Activated CD4-positive, alpha-beta T cell treated with anti-CD3 and anti-CD28 coated beads for 48 hours (primary cell): ENCODE data around the gene SV2B.

ENCODE experiments used
- DNase-seq: peaks from one replicate; pipeline ENCODE4 v3.0.0-alpha.2; 2020

The SV2B gene

DNA sequence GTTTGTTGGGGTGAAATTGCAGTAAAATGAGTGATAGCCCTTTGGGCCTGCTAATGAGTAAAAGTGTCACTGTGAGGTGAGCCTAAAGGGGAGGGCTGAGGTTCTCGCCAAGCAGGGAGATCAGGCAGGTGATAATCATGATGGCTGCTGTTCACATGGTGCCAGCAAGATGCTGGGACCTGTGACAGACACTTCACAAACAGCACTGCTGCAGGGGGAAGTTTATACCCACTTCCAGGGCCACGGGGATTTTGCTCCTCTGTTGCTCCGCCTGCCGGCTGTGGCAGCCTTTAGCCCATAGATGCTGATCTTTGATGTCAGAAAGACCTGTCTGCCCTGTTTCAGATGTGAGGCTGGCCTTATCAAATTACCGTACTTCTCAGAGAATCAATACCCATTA is 96.7 kb downstream of the SV2B start:
- no peak for DNase-seq

- no peak for DNase-seq
Measured at GRCh38 chr15:91199511-91199910, 99.5 kb downstream of the SV2B start.

- no peak for DNase-seq
Measured at GRCh38 chr15:91200101-91200754, 100.2 kb downstream of the SV2B start.

GRCh38 chr15:91202510-91203102 is 102.5 kb downstream of the SV2B start:
- DNase-seq: no peak

- no peak for DNase-seq
Measured at GRCh38 chr15:91203619-91204203, 103.7 kb downstream of the SV2B start.

DNA sequence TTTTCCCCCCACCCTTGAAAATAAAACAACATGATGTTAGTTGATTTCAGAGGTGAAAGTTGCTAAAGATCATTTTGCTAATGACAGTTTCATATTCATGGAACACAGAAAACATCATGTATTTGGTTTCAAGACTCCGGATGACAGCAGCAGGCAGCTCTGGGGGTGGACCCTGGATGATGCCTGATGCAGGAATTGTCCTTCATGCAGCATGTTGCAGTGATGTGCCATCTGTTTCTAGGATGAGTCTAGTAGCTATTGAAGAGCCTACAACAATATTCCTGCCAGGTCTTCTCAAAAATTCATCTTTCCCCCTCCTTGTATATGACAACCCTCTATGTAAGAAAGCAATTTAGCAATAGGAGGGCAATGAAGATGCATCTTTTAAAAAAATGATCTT is 108.3 kb downstream of the SV2B start:
- no peak for DNase-seq

DNA sequence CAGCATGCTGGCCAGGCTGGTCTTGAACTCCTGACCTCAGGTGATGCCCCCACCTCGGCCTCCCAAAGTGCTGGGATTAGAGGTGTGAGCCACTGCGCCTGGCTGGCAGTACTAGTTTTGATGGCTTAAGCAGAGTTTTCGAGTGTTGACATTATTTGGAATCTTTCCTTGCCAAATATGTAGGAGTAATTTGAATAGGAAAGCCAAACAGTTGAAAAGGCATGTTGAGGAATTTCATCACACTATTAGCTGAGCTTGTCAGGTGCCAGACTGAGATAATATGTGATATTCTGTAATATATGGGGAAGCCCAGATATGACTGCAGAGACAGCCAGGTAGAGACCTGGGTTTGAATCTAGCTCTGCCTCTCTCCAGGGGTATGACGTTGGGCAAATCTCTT is 109.3 kb downstream of the SV2B start:
- DNase-seq: no peak

DNA sequence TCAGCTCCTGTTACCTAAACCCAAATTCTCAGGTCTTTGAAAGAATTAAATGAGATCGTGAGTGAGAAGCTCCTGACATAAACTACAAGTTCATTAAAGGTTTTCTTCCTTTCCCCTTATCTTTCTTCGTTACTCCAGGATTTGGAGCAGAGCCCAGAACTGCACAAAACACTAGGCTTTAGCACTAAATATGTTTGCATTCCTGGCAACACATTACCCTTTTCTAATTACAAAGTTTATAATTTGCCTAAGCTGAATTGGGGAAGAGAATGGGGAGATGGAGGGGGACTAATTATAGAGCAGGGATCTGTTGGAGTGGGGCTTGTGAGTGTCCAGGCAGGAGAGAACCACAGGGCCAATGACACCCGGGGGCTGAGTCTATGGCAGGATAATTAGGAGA is 109.7 kb downstream of the SV2B start:
- no peak for DNase-seq

- DNase-seq: no peak
Measured at GRCh38 chr15:91214675-91215590, 114.9 kb downstream of the SV2B start.

DNA sequence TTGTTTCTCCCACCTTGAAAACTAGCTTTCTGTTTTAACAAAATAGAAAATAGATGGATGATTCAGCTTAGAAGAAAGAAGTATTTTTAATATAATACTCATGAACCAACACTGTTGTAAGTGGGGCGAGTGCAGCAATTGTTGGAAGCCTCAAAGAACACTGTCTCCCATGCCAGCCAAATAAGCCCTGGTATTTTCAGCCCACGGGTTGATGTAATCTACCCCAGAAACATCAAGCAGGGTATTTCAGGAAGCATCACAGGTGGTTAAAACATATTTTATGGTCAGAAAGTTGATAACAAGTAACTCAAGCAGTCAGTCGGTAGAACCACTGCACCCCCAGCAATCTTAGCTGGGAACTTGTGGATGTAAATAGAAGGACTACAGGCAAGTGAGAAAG is 115.9 kb downstream of the SV2B start:
- DNase-seq: no peak

DNA sequence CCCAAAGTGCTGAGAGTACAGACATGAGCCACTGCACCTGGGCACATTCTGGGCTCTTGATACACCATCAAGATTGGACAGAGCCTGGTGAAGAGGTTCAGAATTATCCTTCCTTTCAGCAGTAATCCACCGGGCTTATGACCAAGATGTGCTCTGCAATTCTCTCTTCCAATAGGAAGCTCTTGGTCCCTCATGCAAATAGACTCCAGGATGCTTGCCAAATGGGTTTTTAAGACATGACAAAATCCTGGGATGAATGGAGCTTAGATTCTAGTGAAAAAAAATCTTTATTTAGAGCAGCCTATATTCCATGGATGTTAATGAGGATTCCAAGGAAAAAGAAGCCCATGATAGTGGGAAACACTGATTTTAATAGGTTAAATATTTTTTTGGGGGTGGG is 119.1 kb downstream of the SV2B start:
- no peak for DNase-seq

- no peak for DNase-seq
Measured at GRCh38 chr15:91222052-91222451, 122.0 kb downstream of the SV2B start.

GRCh38 chr15:91223863-91224262 is 123.8 kb downstream of the SV2B start:
- no peak for DNase-seq

GRCh38 chr15:91224755-91225380 is 124.8 kb downstream of the SV2B start:
- DNase-seq: no peak

DNA sequence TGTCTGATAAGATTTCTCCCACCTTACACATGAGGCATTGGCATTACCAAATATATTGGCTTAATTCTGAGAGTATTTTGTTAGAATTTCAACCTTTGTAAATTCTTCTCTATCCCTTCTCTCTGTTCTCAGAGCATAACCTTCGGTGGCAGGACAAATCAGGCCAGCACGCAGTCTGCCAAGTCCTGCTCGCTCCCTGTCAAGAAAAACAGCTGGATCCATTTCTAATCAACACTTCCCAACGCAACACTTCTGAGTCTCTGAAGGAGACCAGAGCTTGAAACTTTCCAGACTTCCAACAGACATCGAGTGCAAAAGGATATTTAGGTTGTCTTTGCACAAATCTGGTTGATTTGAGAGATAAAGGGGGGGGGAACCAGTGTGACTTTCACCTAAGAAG is 125.7 kb downstream of the SV2B start:
- DNase-seq: no peak

DNA sequence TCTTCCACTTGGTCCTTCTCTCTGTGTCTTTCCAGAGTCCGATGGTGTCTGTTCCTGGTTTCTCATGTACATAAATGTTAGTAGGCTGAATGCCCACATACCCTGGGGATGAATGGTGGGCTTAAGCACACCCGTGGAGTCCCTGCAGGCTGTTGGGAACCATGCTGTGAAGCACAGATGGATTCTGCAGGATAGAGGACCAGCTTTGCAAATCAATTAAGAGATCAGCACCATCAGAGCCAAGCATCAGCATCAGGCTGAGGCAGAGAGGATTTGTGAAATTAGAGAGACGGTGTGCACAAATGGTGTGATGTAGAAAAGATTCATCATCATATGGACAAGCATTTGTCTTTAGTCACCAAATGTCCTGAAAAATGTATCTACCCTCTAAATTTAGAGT is 127.1 kb downstream of the SV2B start:
- no peak for DNase-seq

- DNase-seq: no peak
Measured at GRCh38 chr15:91227766-91228165, 127.7 kb downstream of the SV2B start.

DNA sequence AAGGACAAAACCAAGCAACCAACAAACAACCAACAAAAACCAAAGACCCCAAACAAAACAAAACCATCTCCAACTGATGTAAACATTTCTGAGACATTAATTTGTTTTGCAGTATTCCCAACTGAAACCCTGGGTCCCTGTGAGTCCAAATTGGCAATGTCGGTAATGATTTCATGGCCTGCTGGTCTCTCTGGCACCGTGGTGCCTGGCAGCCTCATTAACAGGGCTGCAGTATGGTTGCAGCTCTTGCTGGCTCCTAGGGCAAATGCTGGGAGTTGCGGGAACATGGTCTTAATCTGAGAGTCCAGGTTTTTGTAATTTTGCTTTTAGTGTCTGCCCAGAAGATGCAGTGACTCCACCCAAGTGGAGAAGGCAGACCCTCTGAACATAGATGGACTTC is 128.3 kb downstream of the SV2B start:
- no peak for DNase-seq

GRCh38 chr15:91228890-91229289 is 128.8 kb downstream of the SV2B start:
- DNase-seq: no peak

- DNase-seq: no peak
Measured at GRCh38 chr15:91231703-91232102, 131.6 kb downstream of the SV2B start.

GRCh38 chr15:91234759-91235158 is 134.7 kb downstream of the SV2B start:
- DNase-seq: no peak

DNA sequence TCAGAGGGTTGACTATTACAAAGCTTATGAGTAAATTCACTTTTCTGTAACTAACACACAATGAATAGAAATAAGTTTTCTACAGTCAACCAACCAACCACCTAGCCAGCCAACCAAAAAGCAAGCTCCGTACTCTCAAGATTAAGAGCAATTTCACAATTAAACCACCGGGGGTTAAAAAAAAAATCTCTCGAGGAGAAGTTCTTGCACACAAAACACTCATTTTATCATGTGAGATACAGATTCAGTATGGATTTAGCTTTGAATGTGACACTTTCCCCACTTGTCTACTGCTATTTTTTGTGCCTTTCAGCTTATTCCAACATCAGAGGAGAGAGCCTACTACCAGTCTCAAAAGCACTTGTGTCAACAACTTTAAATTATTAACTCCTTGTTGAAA is 135.3 kb downstream of the SV2B start:
- no peak for DNase-seq

GRCh38 chr15:91237445-91237844 is 137.4 kb downstream of the SV2B start:
- no peak for DNase-seq
